K562 (cell line): ENCODE measurements around the gene FANCD2. TPM values are rescaled to one million over a fixed set of nuclear protein-coding genes. Genes with fewer than 3 reads are reported as not detected.

Experiments used
- ATAC-seq: fragments of 200-7000 bp; cut with Tn5 transposase; 3 replicates; pipeline ENCODE4 v1.9.1; 2020; ENCODE audit warnings: moderate library complexity
- BruUV-seq: library from RNA; stranded (reverse); fragments of 400-500 nt; replicated peaks from 2 replicates; lab custom pipeline; 2021; lab: Mats Ljungman, UMichigan
- CTCF ChIA-PET: fragments of 300-600 bp; formaldehyde crosslinking; extraction: SDS; loops from one replicate; lab custom pipeline; 2021; ENCODE audit warnings: low intra/inter-chr PET ratio; lab: Yijun Ruan, JAX
- POLR2A ChIA-PET: fragments of 300-600, 350-650 bp; sonication (Branson Sonifier 250); formaldehyde crosslinking; extraction: SDS; loops from one replicate; lab custom pipeline; 2021; ENCODE audit warnings: antibody characterized with exemption, inconsistent platforms; lab: Yijun Ruan, JAX
- DNase-seq, 4 experiments: peaks; one replicate each; pipeline versions ENCODE4 v3.0.0 to v3.0.0-alpha.2; 2011 to 2018; ENCODE audit warnings: low spot score in 3 of 4, mixed read lengths in 3 of 4; ENCODE audit errors: extremely low read depth in 1 of 4
- FAIRE-seq: peaks from 2 replicates; lab custom pipeline; 2011; peaks lifted over from hg19 to GRCh38; lab: Jason Lieb, UNC
- H2AFZ ChIP-seq: 2 replicates; pipeline ENCODE4 v1.6.0; 2011; ENCODE audit warnings: low read depth, low read length, control low read depth, inconsistent platforms
- H3K27ac ChIP-seq: fragments of 200-600 bp; 3 replicates; pipeline ENCODE4 v1.8.0; 2011; ENCODE audit warnings: low read depth, mild to moderate bottlenecking, control low read depth, inconsistent platforms, low read length, moderate library complexity, mixed read lengths; ENCODE audit errors: extremely low read depth
- H3K27me3 ChIP-seq, 2 experiments: fragments of 300-600 bp in 1 of 2; 2 replicates in 1 of 2; 3 replicates in 1 of 2; pipeline versions ENCODE4 v1.6.0 to v1.8.0; 2011; ENCODE audit warnings: inconsistent platforms in 2 of 2, low read length in 2 of 2, mild to moderate bottlenecking in 1 of 2, mixed read lengths in 1 of 2, moderate library complexity in 1 of 2; ENCODE audit not compliant: control insufficient read depth in 2 of 2, insufficient read depth in 2 of 2
- H3K36me3 ChIP-seq: fragments of 300-600 bp; 3 replicates; pipeline ENCODE4 v1.8.0; 2011; ENCODE audit warnings: mild to moderate bottlenecking, low read length, inconsistent platforms; ENCODE audit not compliant: control insufficient read depth, insufficient read depth
- H3K4me1 ChIP-seq, 2 experiments: fragments of 200-600 bp in 1 of 2; replicated peaks in 1 of 2; 2 replicates in 1 of 2; 3 replicates in 1 of 2; pipeline versions ENCODE4 v1.5.1 to v1.8.0; 2011; ENCODE audit warnings: inconsistent platforms in 2 of 2, low read length in 2 of 2, mild to moderate bottlenecking in 1 of 2, mixed read lengths in 1 of 2, moderate library complexity in 1 of 2; ENCODE audit not compliant: control insufficient read depth in 2 of 2, insufficient read depth in 2 of 2
- H3K4me2 ChIP-seq: 2 replicates; pipeline ENCODE4 v1.6.1; 2011; ENCODE audit warnings: low read length, control low read depth, inconsistent platforms, mixed read lengths; ENCODE audit not compliant: insufficient read depth
- H3K4me3 ChIP-seq: fragments of 200-600 bp; sonication (generic), shearing (Covaris generic); 2 replicates; pipeline ENCODE4 v1.5.1; 2016; ENCODE audit warnings: control low read depth, inconsistent platforms
- H3K79me2 ChIP-seq: fragments of 200-600 bp; 3 replicates; pipeline ENCODE4 v1.8.0; 2011; ENCODE audit warnings: low read length, inconsistent platforms; ENCODE audit not compliant: control insufficient read depth, insufficient read depth
- H3K9ac ChIP-seq, 2 experiments: 2 replicates each; pipeline versions ENCODE4 v1.6.0 to v1.6.1; 2011; ENCODE audit warnings: low read depth in 2 of 2, low read length in 2 of 2, control low read depth in 1 of 2, inconsistent platforms in 1 of 2, mild to moderate bottlenecking in 1 of 2, mixed read lengths in 1 of 2; ENCODE audit not compliant: insufficient read depth in 1 of 2
- H3K9me1 ChIP-seq: one replicate; pipeline ENCODE4 v1.6.0; 2011; ENCODE audit warnings: inconsistent platforms, mild to moderate bottlenecking, low read length, moderate library complexity; ENCODE audit not compliant: control insufficient read depth, insufficient read depth
- H3K9me3 ChIP-seq: replicated peaks from 2 replicates; pipeline ENCODE4 v1.5.1; 2011; ENCODE audit warnings: low read depth, low read length, inconsistent platforms; ENCODE audit not compliant: control insufficient read depth, insufficient read depth
- H4K20me1 ChIP-seq: replicated peaks from 2 replicates; pipeline ENCODE4 v1.6.1; 2011; ENCODE audit warnings: low read length, inconsistent platforms, mixed read lengths; ENCODE audit not compliant: control insufficient read depth, insufficient read depth
- BMI1 ChIP-seq: fragments of 150-350 bp; IDR thresholded peaks from 2 replicates; pipeline ENCODE4 v1.6.1; 2014; ENCODE audit warnings: low read length
- CREB1 ChIP-seq, 2 experiments: sonication (generic) in 1 of 2; formaldehyde crosslinking in 1 of 2; IDR thresholded peaks; 2 replicates each; pipeline versions ENCODE4 v1.6.1 to v1.8.0; 2012 to 2022; ENCODE audit warnings: inconsistent platforms in 1 of 2, mild to moderate bottlenecking in 1 of 2, missing genetic modification reagents in 1 of 2, moderate library complexity in 1 of 2
- ELF2 ChIP-seq: fragments of 250-450 bp; sonication (Bioruptor Pico); IDR thresholded peaks from 2 replicates; pipeline ENCODE4 v1.5.0; 2021; ENCODE audit warnings: mild to moderate bottlenecking
- HMG20A ChIP-seq: fragments of 450-650 bp; formaldehyde crosslinking; conservative IDR thresholded peaks from 2 replicates; pipeline ENCODE4 v1.4.0; 2020; ENCODE audit warnings: mild to moderate bottlenecking, mixed read lengths
- MAFF ChIP-seq: IDR thresholded peaks from 2 replicates; pipeline ENCODE4 v1.6.1; 2012; ENCODE audit warnings: low read length, improper control_type of control experiment
- MAZ ChIP-seq, 2 experiments: fragments of 450-650 bp in 1 of 2; sonication (generic) in 1 of 2; formaldehyde crosslinking; IDR thresholded peaks in 1 of 2; conservative IDR thresholded peaks in 1 of 2; 2 replicates each; pipeline versions ENCODE4 v1.4.0 to v1.5.0; 2020; ENCODE audit warnings: mild to moderate bottlenecking in 1 of 2, missing genetic modification reagents in 1 of 2
- MTA1 ChIP-seq: fragments of 450-650 bp; IDR thresholded peaks from 2 replicates; pipeline ENCODE4 v1.6.1; 2017; ENCODE audit warnings: borderline replicate concordance
- RFX1 ChIP-seq: fragments of 450-650 bp; IDR thresholded peaks from 2 replicates; pipeline ENCODE4 v1.6.1; 2016; ENCODE audit warnings: mild to moderate bottlenecking, moderate library complexity
- SAP30 ChIP-seq: fragments of 200-600 bp; sonication (generic); IDR thresholded peaks from 2 replicates; pipeline ENCODE4 v1.6.1; 2012; ENCODE audit warnings: borderline replicate concordance, low read depth, mild to moderate bottlenecking, moderate library complexity, low read length, control low read depth, inconsistent platforms; ENCODE audit not compliant: insufficient read depth, poor library complexity, severe bottlenecking
- SLC30A9 ChIP-seq: fragments of 250-450 bp; sonication (Bioruptor Pico); IDR thresholded peaks from 2 replicates; pipeline ENCODE4 v1.8.0; 2022; ENCODE audit warnings: mild to moderate bottlenecking, moderate library complexity
- STAG1 ChIP-seq: sonication (generic); formaldehyde crosslinking; IDR thresholded peaks from 2 replicates; pipeline ENCODE4 v1.5.0; 2020; ENCODE audit warnings: missing genetic modification reagents, borderline replicate concordance
- TAF1 ChIP-seq: IDR thresholded peaks from 2 replicates; pipeline ENCODE4 v1.6.1; 2011; ENCODE audit warnings: mild to moderate bottlenecking, low read length, moderate library complexity; ENCODE audit not compliant: insufficient read depth, control insufficient read depth, severe bottlenecking; ENCODE audit errors: extremely low read depth
- TEAD1 ChIP-seq, 2 experiments: fragments of 450-650 bp in 1 of 2; sonication (generic) in 1 of 2; formaldehyde crosslinking; IDR thresholded peaks; 2 replicates each; pipeline versions ENCODE4 v1.4.0 to v1.8.0; 2020 to 2022; ENCODE audit warnings: mild to moderate bottlenecking in 2 of 2, missing genetic modification reagents in 1 of 2
- U2AF1 ChIP-seq: fragments of 200-400 bp; formaldehyde crosslinking; optimal IDR thresholded peaks from 2 replicates; pipeline ENCODE3; 2017; ENCODE audit warnings: mild to moderate bottlenecking, low read depth, low read length, moderate library complexity
- U2AF2 ChIP-seq: fragments of 200-400 bp; formaldehyde crosslinking; optimal IDR thresholded peaks from 2 replicates; pipeline ENCODE3; 2017; ENCODE audit warnings: low read depth, mild to moderate bottlenecking, low read length
- ZNF431 ChIP-seq: sonication (generic); formaldehyde crosslinking; IDR thresholded peaks from 2 replicates; pipeline ENCODE4 v1.8.0; 2022; ENCODE audit warnings: mild to moderate bottlenecking, missing genetic modification reagents
- ZNF512 ChIP-seq: IDR thresholded peaks from 2 replicates; pipeline ENCODE4 v1.6.1; 2016; ENCODE audit warnings: missing genetic modification characterization, missing compliant biosample characterization
- ZNF699 ChIP-seq: fragments of 250-450 bp; sonication (Bioruptor Pico); IDR thresholded peaks from 2 replicates; pipeline ENCODE4 v1.8.0; 2021; ENCODE audit warnings: mild to moderate bottlenecking, moderate library complexity; ENCODE audit not compliant: insufficient replicate concordance
- WGBS: fragments of 100-300 bp; shearing (Covaris generic); methylation state at CpG from one replicate; pipeline ENCODE4 v1.1.6; 2016; ENCODE audit warnings: low coverage, mixed read lengths; ENCODE audit not compliant: insufficient coverage; ENCODE audit errors: missing lambda C conversion rate; 5-methylcytosine and 5-hydroxymethylcytosine counted together
- in situ Hi-C: fragments of 300-500 bp; cut with MboI; formaldehyde crosslinking; loops from 4 replicates; pipeline ENCODE4 v1.15.0; 2018; ENCODE audit warnings: inconsistent platforms, mixed read lengths
- intact Hi-C: fragments of 100-400 bp; cut with micrococcal nuclease; formaldehyde crosslinking; loops from 2 replicates; pipeline ENCODE4 v1.14.2; 2022
- polyA plus RNA-seq, 8 experiments: library from polyadenylated mRNA; depleted of rRNA in 4 of 8; stranded (reverse) in 5 of 8; unstranded in 3 of 8; fragments of >200 nt; fragmentation: Nextera tagmentation in 2 of 8; fragmentation: Illumina TruSeq in 1 of 8; extraction: Ambion mirVana in 2 of 8; extraction: Trizol in 1 of 8; gene quantifications; 2 replicates each; pipeline versions ENCODE4 v1.2.1 to v1.2.3, GENCODE V29; 2011 to 2014; ENCODE audit warnings: inconsistent platforms in 1 of 8, missing spikeins in 1 of 8
- total RNA-seq, 7 experiments: library from RNA; depleted of rRNA in 6 of 7; stranded (reverse); fragments of >200 nt in 6 of 7; fragmentation: Illumina TruSeq in 2 of 7; extraction: Trizol in 2 of 7; gene quantifications; 2 replicates each; pipeline versions ENCODE4 v1.2.1 to v1.2.3, GENCODE V29; 2011 to 2021; ENCODE audit warnings: low replicate concordance in 1 of 7
- TF ChIP-seq, protein P1 (sequence below): fragments of 250-450 bp; sonication (Bioruptor Pico); IDR thresholded peaks from 2 replicates; pipeline ENCODE4 v1.4.0; 2020; ENCODE audit warnings: borderline replicate concordance

Gene FANCD2
- total and polyA plus RNA-seq, 9 of the 15 experiments (the other 6 are each of a cell fraction or from before 2014, with no cell fraction given), result 59.4 to 137 (median 96.1) TPM

- H3K4me2 ChIP-seq, result peak overlapping the region; percentile 69
- H3K9me1 ChIP-seq, result no peaks in the 10 kb centered on the region
- peak overlapping the region; percentile 45 to 87; a peak in 3 of 4 replicates for H3K9ac ChIP-seq
- no peaks in the 10 kb centered on the region for H3K79me2 ChIP-seq
- POLR2A ChIA-PET, result interaction anchor here (0.5 to 1.1 kb wide), 9 partner anchors 15 to 196 kb away, joined by 3 to 6 read pairs (median 3); partner anchors contain the start of genes EMC3 and FANCD2
- H3K4me1 ChIP-seq, result peaks cover 6 to 32% of the 10 kb centered on the region in 2 experiments
- CTCF ChIA-PET, result no interaction called here
- peaks cover 2% of the 10 kb centered on the region; the same call in 1 of the 2 replicates for H4K20me1 ChIP-seq
- WGBS, result 1% methylated on average over 41 of the region's 51 CpGs
- H3K27me3 ChIP-seq, result no peaks in the 10 kb centered on the region
- intact Hi-C loops, result no loop called here
- H2AFZ ChIP-seq, result peak overlapping the region; percentile 80
- H3K4me3 ChIP-seq, result peak overlapping the region; percentile 49
- no peaks in the 10 kb centered on the region for H3K9me3 ChIP-seq
- peak; percentile 77 for FAIRE-seq
- peak overlapping the region; percentile 1; the same call in 1 of the 3 replicates for H3K27ac ChIP-seq
- in situ Hi-C loops, result no loop called here
- no TSS peak for BruUV-seq
- peak; percentile 96 to 98 (median 98) for DNase-seq
- peak; percentile 95 for ATAC-seq
- no peaks in the 10 kb centered on the region for H3K36me3 ChIP-seq
- TF ChIP-seq TEAD1 (CRISPR knock-in tag; IDR thresholded peaks at IDR 0.05), result 0 out of 4 replicates have a peak, but pooled peaks of 1 of the 2 experiments have one; percentile 29
- no peak for TF ChIP-seq SLC30A9 (CRISPR knock-in tag)
- TF ChIP-seq, protein P1, sequence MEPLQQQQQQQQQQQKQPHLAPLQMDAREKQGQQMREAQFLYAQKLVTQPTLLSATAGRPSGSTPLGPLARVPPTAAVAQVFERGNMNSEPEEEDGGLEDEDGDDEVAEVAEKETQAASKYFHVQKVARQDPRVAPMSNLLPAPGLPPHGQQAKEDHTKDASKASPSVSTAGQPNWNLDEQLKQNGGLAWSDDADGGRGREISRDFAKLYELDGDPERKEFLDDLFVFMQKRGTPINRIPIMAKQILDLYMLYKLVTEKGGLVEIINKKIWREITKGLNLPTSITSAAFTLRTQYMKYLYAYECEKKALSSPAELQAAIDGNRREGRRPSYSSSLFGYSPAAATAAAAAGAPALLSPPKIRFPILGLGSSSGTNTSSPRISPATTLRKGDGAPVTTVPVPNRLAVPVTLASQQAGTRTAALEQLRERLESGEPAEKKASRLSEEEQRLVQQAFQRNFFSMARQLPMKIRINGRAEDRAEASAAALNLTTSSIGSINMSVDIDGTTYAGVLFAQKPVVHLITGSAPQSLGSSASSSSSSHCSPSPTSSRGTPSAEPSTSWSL (CRISPR knock-in tag), result peak; percentile 71; the same call in 1 of the 2 replicates
- TF ChIP-seq U2AF1, result no peak
- TF ChIP-seq ELF2, result no peak
- TF ChIP-seq SAP30, result peak; percentile 71
- TF ChIP-seq ZNF512 (tag), result no peak
- no peak for TF ChIP-seq MAFF
- peak; percentile 23; the same call in 1 of the 2 replicates for TF ChIP-seq CREB1 (IDR thresholded peaks at IDR 0.05)
- no peak for TF ChIP-seq CREB1 (CRISPR knock-in tag; IDR thresholded peaks at IDR 0.05)
- TF ChIP-seq MAZ (CRISPR knock-in tag; conservative IDR thresholded peaks at IDR 0.05 in 1 of 2, IDR thresholded peaks at IDR 0.05 in 1 of 2), result peak; percentile 65 to 88
- TF ChIP-seq STAG1, result no peak
- no peak for TF ChIP-seq U2AF2
- TF ChIP-seq MTA1, result no peak
- no peak for TF ChIP-seq HMG20A
- no peak for TF ChIP-seq ZNF699 (CRISPR knock-in tag)
- TF ChIP-seq ZNF431 (CRISPR knock-in tag), result no peak
- TF ChIP-seq TAF1, result peak; percentile 48
- TF ChIP-seq BMI1, result peak; percentile 56; the same call in 1 of the 2 replicates
- peak; percentile 93 for TF ChIP-seq RFX1
Measured at GRCh38 chr3:10010878-10011465, 15.3 kb upstream of the FANCD2 start.
